HEK293 (cell line): ENCODE data around the gene MTMR6.

Source experiments
- CTCF ChIA-PET: fragments of 350-600 bp; formaldehyde crosslinking; extraction: SDS; loops from one replicate; lab custom pipeline; 2021; ENCODE audit warnings: antibody characterized with exemption; lab: Yijun Ruan, JAX
- POLR2A ChIA-PET: fragments of 300-600 bp; formaldehyde crosslinking; extraction: SDS; loops from one replicate; lab custom pipeline; 2020; ENCODE audit warnings: antibody characterized with exemption, inconsistent platforms; lab: Yijun Ruan, JAX
- H3K27ac ChIP-seq: fragments of 200-500 bp; sonication (Bioruptor generic); 2 replicates; pipeline ENCODE4 v1.5.1; 2014; ENCODE audit warnings: low read depth, low read length, control low read depth, inconsistent platforms; ENCODE audit errors: extremely low read depth
- H3K36me3 ChIP-seq, 2 experiments: fragments of 200-500 bp in 1 of 2; sonication (Bioruptor generic) in 1 of 2; 1 replicate in 1 of 2; 2 replicates in 1 of 2; pipeline ENCODE4 v1.5.1; 2014 to 2017; ENCODE audit warnings: inconsistent platforms in 2 of 2, low read length in 2 of 2; ENCODE audit not compliant: control insufficient read depth in 2 of 2, insufficient read depth in 1 of 2
- H3K4me1 ChIP-seq: fragments of 200-500 bp; sonication (Bioruptor generic); 2 replicates; pipeline ENCODE4 v1.5.1; 2014; ENCODE audit warnings: mild to moderate bottlenecking, low read length, inconsistent platforms; ENCODE audit not compliant: control insufficient read depth, insufficient read depth
- H3K4me3 ChIP-seq: 2 replicates; pipeline ENCODE4 v1.5.1; 2011; ENCODE audit warnings: low read depth, mild to moderate bottlenecking, control low read depth, low read length, moderate library complexity
- H3K9me3 ChIP-seq: fragments of 200-500 bp; sonication (Bioruptor generic); 2 replicates; pipeline ENCODE4 v1.5.1; 2014; ENCODE audit warnings: low read depth, low read length, inconsistent platforms; ENCODE audit not compliant: control insufficient read depth, insufficient read depth
- GFI1B ChIP-seq: fragments of 450-650 bp; formaldehyde crosslinking; IDR thresholded peaks from 2 replicates; pipeline ENCODE4 v1.5.1; 2016; ENCODE audit warnings: missing biosample characterization, missing genetic modification characterization
- GLIS1 ChIP-seq: fragments of 450-650 bp; formaldehyde crosslinking; IDR thresholded peaks from 2 replicates; pipeline ENCODE4 v1.5.1; 2016; ENCODE audit warnings: missing biosample characterization, missing genetic modification characterization
- KLF7 ChIP-seq: fragments of 450-650 bp; formaldehyde crosslinking; IDR thresholded peaks from 2 replicates; pipeline ENCODE4 v1.5.1; 2016; ENCODE audit warnings: missing biosample characterization, missing genetic modification characterization, borderline replicate concordance
- PRDM1 ChIP-seq: fragments of 450-650 bp; formaldehyde crosslinking; IDR thresholded peaks from 2 replicates; pipeline ENCODE4; 2016; ENCODE audit warnings: missing biosample characterization, missing genetic modification characterization
- PRDM10 ChIP-seq: fragments of 450-650 bp; formaldehyde crosslinking; IDR thresholded peaks from 2 replicates; pipeline ENCODE4 v1.5.1; 2016; ENCODE audit warnings: missing biosample characterization, missing genetic modification characterization
- ZBTB7A ChIP-seq: fragments of 450-650 bp; formaldehyde crosslinking; IDR thresholded peaks from 2 replicates; pipeline ENCODE4 v1.5.1; 2016; ENCODE audit warnings: low read depth, missing biosample characterization, missing genetic modification characterization
- ZBTB8A ChIP-seq: fragments of 450-650 bp; formaldehyde crosslinking; IDR thresholded peaks from 2 replicates; pipeline ENCODE4 v1.5.1; 2016; ENCODE audit warnings: missing biosample characterization, missing genetic modification characterization
- ZNF169 ChIP-seq: fragments of 450-650 bp; formaldehyde crosslinking; IDR thresholded peaks from 2 replicates; pipeline ENCODE4 v1.5.1; 2016; ENCODE audit warnings: missing biosample characterization, missing genetic modification characterization
- ZNF18 ChIP-seq: fragments of 450-650 bp; formaldehyde crosslinking; IDR thresholded peaks from 2 replicates; pipeline ENCODE4 v1.5.1; 2016; ENCODE audit warnings: missing biosample characterization, missing genetic modification characterization
- ZNF202 ChIP-seq: fragments of 450-650 bp; formaldehyde crosslinking; IDR thresholded peaks from 2 replicates; pipeline ENCODE4 v1.5.1; 2016; ENCODE audit warnings: missing biosample characterization, missing genetic modification characterization, borderline replicate concordance
- ZNF221 ChIP-seq: fragments of 450-650 bp; formaldehyde crosslinking; IDR thresholded peaks from 2 replicates; pipeline ENCODE4 v1.5.1; 2017; ENCODE audit warnings: missing biosample characterization, missing genetic modification characterization, borderline replicate concordance
- ZNF23 ChIP-seq: fragments of 450-650 bp; formaldehyde crosslinking; IDR thresholded peaks from 2 replicates; pipeline ENCODE4 v1.5.1; 2016; ENCODE audit warnings: missing biosample characterization, missing genetic modification characterization, borderline replicate concordance
- ZNF280D ChIP-seq: fragments of 450-650 bp; formaldehyde crosslinking; IDR thresholded peaks from 2 replicates; pipeline ENCODE4 v1.5.1; 2016; ENCODE audit warnings: missing biosample characterization, missing genetic modification characterization
- ZNF302 ChIP-seq: fragments of 450-650 bp; formaldehyde crosslinking; IDR thresholded peaks from 2 replicates; pipeline ENCODE4 v1.5.1; 2016; ENCODE audit warnings: missing biosample characterization, missing genetic modification characterization, low read depth
- ZNF394 ChIP-seq: fragments of 450-650 bp; formaldehyde crosslinking; IDR thresholded peaks from 2 replicates; pipeline ENCODE4 v1.5.1; 2016; ENCODE audit warnings: missing biosample characterization, missing genetic modification characterization, mild to moderate bottlenecking, moderate library complexity, borderline replicate concordance
- ZNF404 ChIP-seq: fragments of 450-650 bp; formaldehyde crosslinking; IDR thresholded peaks from 2 replicates; pipeline ENCODE4 v1.5.1; 2017; ENCODE audit warnings: missing biosample characterization, missing genetic modification characterization
- ZNF423 ChIP-seq: fragments of 450-650 bp; formaldehyde crosslinking; IDR thresholded peaks from 2 replicates; pipeline ENCODE4 v1.5.1; 2016; ENCODE audit warnings: missing biosample characterization, missing genetic modification characterization
- ZNF433 ChIP-seq: fragments of 450-650 bp; formaldehyde crosslinking; IDR thresholded peaks from 2 replicates; pipeline ENCODE4 v1.5.1; 2016; ENCODE audit warnings: missing biosample characterization, missing genetic modification characterization, low read depth
- ZNF473 ChIP-seq: fragments of 450-650 bp; formaldehyde crosslinking; IDR thresholded peaks from 2 replicates; pipeline ENCODE4 v1.5.1; 2017; ENCODE audit warnings: missing biosample characterization, missing genetic modification characterization
- ZNF501 ChIP-seq: fragments of 450-650 bp; formaldehyde crosslinking; IDR thresholded peaks from 2 replicates; pipeline ENCODE4 v1.5.1; 2016; ENCODE audit warnings: missing biosample characterization, missing genetic modification characterization
- ZNF529 ChIP-seq: fragments of 450-650 bp; formaldehyde crosslinking; IDR thresholded peaks from 2 replicates; pipeline ENCODE4 v1.5.1; 2017; ENCODE audit warnings: missing genetic modification characterization, missing biosample characterization; ENCODE audit not compliant: insufficient replicate concordance
- ZNF580 ChIP-seq: fragments of 450-650 bp; formaldehyde crosslinking; IDR thresholded peaks from 2 replicates; pipeline ENCODE4 v1.5.1; 2016; ENCODE audit warnings: missing biosample characterization, missing genetic modification characterization
- ZNF658 ChIP-seq: fragments of 450-650 bp; formaldehyde crosslinking; IDR thresholded peaks from 2 replicates; pipeline ENCODE4; 2016; ENCODE audit warnings: missing biosample characterization, missing genetic modification characterization
- ZNF704 ChIP-seq: fragments of 450-650 bp; formaldehyde crosslinking; IDR thresholded peaks from 2 replicates; pipeline ENCODE4 v1.5.1; 2016; ENCODE audit warnings: missing biosample characterization, missing genetic modification characterization
- ZNF76 ChIP-seq: fragments of 450-650 bp; formaldehyde crosslinking; IDR thresholded peaks from 2 replicates; pipeline ENCODE4; 2016; ENCODE audit warnings: low read depth, missing biosample characterization, missing genetic modification characterization, borderline replicate concordance
- ZNF843 ChIP-seq: fragments of 450-650 bp; formaldehyde crosslinking; IDR thresholded peaks from 2 replicates; pipeline ENCODE4 v1.5.1; 2016; ENCODE audit warnings: missing biosample characterization, missing genetic modification characterization
- ZXDB ChIP-seq: fragments of 450-650 bp; formaldehyde crosslinking; IDR thresholded peaks from 2 replicates; pipeline ENCODE4 v1.5.1; 2016; ENCODE audit warnings: missing biosample characterization, missing genetic modification characterization

MTMR6 gene

GRCh38 chr13:25286969-25287961 lies at the start of gene MTMR6:
Gene MTMR6, minus strand, starts transcription at chr13:25287488. Its CDS starts 241 bp downstream, at chr13:25287247.
- Histone ChIP-seq H3K27ac (peak within 1 kb of the TSS; percentile 60), H3K9me3 (no peaks in the 10 kb centered on the region), H3K4me3 (peak within 1 kb of the TSS; percentile 79), H3K36me3 (peaks cover 0 to 6% of the 10 kb centered on the region in 2 experiments; a peak in 1 of 3 replicates), H3K4me1 (no peaks in the 10 kb centered on the region)
- ChIA-PET POLR2A (no interaction called here), CTCF (interaction anchor here (0.6 to 1.8 kb wide), 12 partner anchors 10 to 155 kb away, joined by 3 to 9 read pairs (median 4); partner anchors contain the start of gene NUP58)
- peak; percentile 29; the same call in 1 of the 2 replicates for TF ChIP-seq ZNF76 (tag by site-specific recombination)
- 0 out of 2 replicates have a peak, but pooled peaks have one; percentile 32 for TF ChIP-seq ZNF423
- TF ChIP-seq ZNF501 (tag by site-specific recombination), result peak; percentile 82
- no peak for TF ChIP-seq KLF7
- TF ChIP-seq PRDM1 (tag by site-specific recombination), result no peak
- TF ChIP-seq ZBTB8A (tag by site-specific recombination), result 0 out of 2 replicates have a peak, but pooled peaks have one; percentile 23
- TF ChIP-seq ZNF280D (tag by site-specific recombination), result no peak
- TF ChIP-seq ZNF704, result no peak
- TF ChIP-seq ZNF580 (tag by site-specific recombination), result no peak
- TF ChIP-seq ZNF394 (tag by site-specific recombination), result no peak; the same call in 1 of the 2 replicates
- TF ChIP-seq ZNF529, result no peak
- peak; percentile 76 for TF ChIP-seq GLIS1 (tag by site-specific recombination)
- no peak for TF ChIP-seq ZNF658 (tag by site-specific recombination)
- TF ChIP-seq ZNF23, result no peak
- TF ChIP-seq ZNF473, result no peak
- no peak for TF ChIP-seq ZNF302
- TF ChIP-seq PRDM10 (tag by site-specific recombination), result peak; percentile 54
- no peak for TF ChIP-seq ZNF169 (tag by site-specific recombination)
- no peak for TF ChIP-seq ZBTB7A (tag by site-specific recombination)
- TF ChIP-seq ZNF202 (tag by site-specific recombination), result no peak
- peak; percentile 72 for TF ChIP-seq ZXDB (tag by site-specific recombination)
- no peak for TF ChIP-seq ZNF433 (tag by site-specific recombination)
- no peak for TF ChIP-seq ZNF221 (tag by site-specific recombination)
- TF ChIP-seq ZNF404 (tag by site-specific recombination), result no peak
- no peak for TF ChIP-seq ZNF18 (tag by site-specific recombination)
- TF ChIP-seq ZNF843 (tag by site-specific recombination), result 0 out of 2 replicates have a peak, but pooled peaks have one; percentile 43
- no peak for TF ChIP-seq GFI1B (tag by site-specific recombination)
